HG02943 (cell line): ENCODE data around the gene MAGEA6.
"Not testable (repeated sequence)": the region's sequence is repeated elsewhere in the genome, so short reads cannot be mapped to it uniquely, and the experiment has no call there.

Source experiments
- ATAC-seq: cut with Tn5 transposase; IDR thresholded peaks from one replicate; pipeline ENCODE4 v1.9.1; 2021; ENCODE audit warnings: mild to moderate bottlenecking, low read depth, moderate library complexity; ENCODE audit not compliant: unreplicated experiment

MAGEA6 gene

GRCh38 chrX:152735101-152735500 lies 34.4 kb downstream of the MAGEA6 start:
- ATAC-seq, result no peak

DNA sequence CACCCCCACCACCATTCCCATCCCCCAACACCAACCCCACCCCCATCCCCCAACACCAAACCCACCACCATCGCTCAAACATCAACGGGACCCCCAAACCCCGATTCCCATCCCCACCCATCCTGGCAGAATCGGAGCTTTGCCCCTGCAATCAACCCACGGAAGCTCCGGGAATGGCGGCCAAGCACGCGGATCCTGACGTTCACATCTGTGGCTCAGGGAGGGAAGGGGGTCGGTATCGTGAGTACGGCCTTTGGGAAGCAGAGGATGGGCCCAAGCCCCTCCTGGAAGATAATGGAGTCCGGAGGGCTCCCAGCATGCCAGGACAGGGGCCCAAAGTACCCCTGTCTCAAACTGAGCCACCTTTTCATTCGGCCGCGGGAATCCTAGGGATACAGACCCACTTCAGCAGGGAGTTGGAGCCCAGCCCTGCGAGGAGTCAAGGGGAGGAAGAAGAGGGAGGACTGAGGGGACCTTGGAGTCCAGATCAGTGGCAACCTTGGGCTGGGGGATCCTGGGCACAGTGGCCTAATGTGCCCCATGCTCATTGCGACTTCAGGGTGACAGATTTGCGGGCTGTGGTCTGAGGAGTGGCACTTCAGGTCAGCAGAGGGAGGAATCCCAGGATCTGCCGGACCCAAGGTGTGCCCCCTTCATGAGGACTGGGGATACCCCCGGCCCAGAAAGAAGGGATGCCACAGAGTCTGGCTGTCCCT lies 35.2 kb downstream of the MAGEA6 start:
- not testable (repeated sequence) for ATAC-seq

DNA sequence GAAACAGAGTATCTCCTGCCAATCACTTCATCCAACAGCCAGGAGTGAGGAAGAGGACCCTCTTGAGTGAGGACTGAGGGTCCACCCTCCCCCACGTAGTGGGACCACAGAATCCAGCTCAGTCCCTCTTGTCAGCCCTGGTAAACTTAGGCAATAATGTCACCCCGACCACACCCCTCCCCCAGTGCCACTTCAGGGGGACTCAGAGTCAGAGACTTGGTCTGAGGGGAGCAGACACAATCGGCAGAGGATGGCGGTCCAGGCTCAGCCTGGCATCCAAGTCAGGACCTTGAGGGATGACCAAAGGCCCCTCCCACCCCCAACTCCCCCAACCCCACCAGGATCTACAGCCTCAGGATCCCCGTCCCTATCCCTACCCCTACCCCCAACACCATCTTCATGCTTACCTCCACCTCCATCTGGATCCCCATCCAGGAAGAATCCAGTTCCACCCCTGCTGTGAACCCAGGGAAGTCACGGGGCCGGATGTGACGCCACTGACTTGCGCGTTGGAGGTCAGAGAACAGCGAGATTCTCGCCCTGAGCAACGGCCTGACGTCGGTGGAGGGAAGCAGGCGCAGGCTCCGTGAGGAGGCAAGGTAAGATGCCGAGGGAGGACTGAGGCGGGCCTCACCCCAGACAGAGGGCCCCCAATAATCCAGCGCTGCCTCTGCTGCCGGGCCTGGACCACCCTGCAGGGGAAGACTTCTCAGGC lies 36.1 kb downstream of the MAGEA6 start, which contains the start of the genes CSAG1 and MAGEA12:
TSS of gene CSAG1 (minus strand) at position 461 of the 715 bp plus-strand sequence. CDS start 1,261 bp downstream, outside the sequence.
TSS of gene MAGEA12 (plus strand) at position 497 of the 715 bp plus-strand sequence. CDS start 2,405 bp downstream, outside the sequence.
- ATAC-seq, result no peak

DNA sequence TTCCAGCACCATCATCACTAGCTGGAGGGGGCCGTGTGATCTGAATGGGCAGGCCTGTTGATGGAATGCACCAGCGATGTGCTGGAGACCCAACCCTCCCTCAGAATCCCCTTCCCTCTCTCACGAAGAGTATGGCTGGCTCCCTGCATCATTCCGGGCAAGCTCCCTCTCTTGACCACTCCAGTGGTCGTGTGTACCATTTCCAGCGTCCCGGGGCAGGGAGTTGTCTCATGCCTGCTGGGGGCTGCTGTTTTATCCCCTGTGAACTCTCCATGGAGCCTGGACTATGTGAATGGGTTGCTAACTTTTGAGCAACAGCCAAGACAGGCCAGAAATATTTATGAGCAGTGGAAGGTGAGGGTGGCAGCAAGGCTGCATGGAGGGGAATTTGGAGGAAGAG lies 44.1 kb downstream of the MAGEA6 start:
- ATAC-seq, result no peak
